Cerebellar nuclear complex (tissue), 1 donor: Measurements from ENCODE around the gene HOXA5.
A peak's percentile ranks its signal among the peaks of the same experiment; 100 is the strongest.

ENCODE experiments used
- DNase-seq, 2 experiments: peaks; one replicate each; lab custom pipeline; 2025; lab: John Stamatoyannopoulos, UW

Gene HOXA5

GRCh38 chr7:27170426-27171324, 27.2 kb upstream of the HOXA5 start:
- no peak for DNase-seq

DNA sequence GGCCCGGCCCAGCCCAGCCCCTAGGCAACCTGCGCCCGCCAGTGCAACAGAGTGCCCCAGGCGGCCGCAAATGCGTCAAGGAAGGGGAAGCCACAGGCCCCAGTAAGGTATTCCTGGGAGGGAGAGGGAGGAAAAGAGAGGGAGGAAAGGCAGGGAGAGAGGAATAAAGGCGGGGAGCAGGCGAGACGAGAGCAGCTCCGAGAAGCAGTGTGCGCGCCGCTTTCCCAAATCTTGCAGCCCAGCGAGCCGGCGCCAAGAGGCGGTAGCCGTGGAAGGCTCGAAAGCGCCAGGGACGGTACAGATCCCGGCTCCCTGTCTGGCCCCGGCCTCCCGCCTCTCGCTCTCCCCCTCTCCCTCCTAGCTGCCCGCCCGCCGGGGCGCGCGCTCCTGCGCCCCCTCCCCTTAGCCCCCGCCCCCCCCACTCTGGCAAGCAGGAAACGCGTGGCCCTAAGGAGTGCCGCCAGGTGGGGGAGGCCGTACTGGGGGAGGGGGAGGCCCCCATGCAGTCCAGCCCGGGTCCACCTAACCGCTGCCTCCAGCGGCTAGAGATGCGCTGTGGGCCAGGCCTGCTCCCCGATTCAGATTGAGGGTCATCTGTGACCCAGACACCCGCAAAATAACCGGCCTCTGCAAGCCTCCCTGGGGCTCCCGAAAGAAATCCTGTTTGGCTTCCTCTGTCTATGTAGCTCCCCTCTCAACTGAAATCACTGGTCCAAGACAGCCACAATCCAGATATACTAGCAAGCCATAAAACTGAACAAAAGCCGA, 26.4 kb upstream of the HOXA5 start:
- DNase-seq: no peak

- no peak for DNase-seq
Measured at GRCh38 chr7:27168265-27168947, 24.9 kb upstream of the HOXA5 start.

- no peak for DNase-seq
Measured at GRCh38 chr7:27167916-27168264, 24.4 kb upstream of the HOXA5 start.

GRCh38 chr7:27166531-27167505, 23.3 kb upstream of the HOXA5 start:
- no peak for DNase-seq

GRCh38 chr7:27165996-27166530, 22.6 kb upstream of the HOXA5 start:
- no peak for DNase-seq

- DNase-seq: no peak
Measured at GRCh38 chr7:27165089-27165995, 21.9 kb upstream of the HOXA5 start, which contains the start of gene HOXA9. Gene HOXA9 (minus strand): TSS chr7:27165537. CDS start chr7:27165457, 80 bp downstream.

- no peak for DNase-seq
Measured at GRCh38 chr7:27164367-27165088, 21.0 kb upstream of the HOXA5 start.

GRCh38 chr7:27164045-27164366, 20.5 kb upstream of the HOXA5 start:
- no peak for DNase-seq

DNA sequence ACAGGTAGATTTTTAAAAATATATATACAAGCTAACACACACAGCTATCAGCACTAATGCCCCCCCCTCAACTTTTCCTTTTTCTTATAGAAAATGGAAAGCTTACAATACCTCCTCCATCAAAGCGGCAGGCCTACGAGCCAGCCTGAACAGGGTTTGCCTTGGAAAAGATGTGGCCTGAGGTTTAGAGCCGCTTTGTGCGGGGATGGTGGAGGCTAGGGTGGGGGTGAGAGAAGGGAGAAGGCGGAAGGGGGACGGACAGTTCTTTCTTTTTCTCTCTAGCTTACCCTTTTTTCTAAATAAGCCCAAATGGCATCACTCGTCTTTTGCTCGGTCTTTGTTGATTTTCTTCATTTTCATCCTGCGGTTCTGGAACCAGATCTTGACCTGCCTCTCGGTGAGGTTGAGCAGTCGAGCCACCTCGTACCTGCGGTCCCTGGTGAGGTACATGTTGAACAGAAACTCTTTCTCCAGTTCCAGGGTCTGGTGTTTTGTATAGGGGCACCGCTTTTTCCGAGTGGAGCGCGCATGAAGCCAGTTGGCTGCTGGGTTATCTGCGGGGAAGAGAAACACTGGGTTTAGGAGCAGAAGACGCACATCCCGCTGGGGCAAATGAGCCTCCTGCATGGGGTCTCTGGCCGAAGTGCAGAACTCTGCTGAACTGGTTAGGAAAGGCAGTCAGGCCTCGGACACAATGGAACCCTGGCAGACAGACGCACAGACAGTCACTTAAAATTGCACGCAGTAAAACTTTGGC, 20.0 kb upstream of the HOXA5 start:
- DNase-seq: no peak

GRCh38 chr7:27162561-27163287, 19.2 kb upstream of the HOXA5 start:
- no peak for DNase-seq

DNA sequence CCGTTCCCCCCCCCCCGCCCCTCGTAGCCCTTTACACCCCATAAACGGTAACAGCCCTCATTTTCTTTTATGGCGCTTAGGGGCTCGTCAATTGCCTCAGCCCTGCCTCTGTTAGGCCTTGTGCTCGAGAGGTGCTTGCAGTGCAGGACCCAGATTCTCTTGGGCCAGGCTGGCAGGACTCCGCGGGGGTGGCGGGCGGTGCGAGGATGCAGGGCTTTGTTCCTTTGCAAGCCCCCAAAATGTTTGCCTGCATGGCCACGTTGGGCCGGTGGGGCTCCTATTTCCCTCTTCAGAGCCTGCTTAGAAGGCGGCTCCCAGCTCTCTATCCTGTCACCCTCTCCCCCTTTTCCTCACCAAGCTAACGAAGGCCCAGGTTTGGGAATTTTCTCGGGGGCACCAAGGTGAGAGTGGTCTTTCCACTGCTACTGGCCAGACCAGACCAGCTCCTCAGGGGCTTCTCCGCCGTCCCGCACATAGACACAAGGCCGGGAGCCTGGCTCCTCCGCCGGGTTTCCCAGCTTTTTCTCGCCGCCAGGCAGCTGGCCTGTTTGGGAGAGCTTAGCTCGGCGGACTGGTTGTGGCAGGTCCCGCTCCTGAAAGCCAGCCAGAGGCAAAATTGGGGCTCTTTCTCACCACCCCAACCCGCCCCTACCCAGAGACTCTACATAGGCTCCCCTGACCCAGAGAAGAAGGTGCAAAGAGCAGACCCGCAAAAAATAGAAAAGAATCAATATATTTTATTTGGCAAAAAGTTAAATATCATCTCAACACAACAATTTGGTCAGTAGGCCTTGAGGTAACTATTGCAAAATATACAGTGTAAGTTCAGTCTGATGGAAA, 18.5 kb upstream of the HOXA5 start:
- no peak for DNase-seq

- DNase-seq: no peak
Measured at GRCh38 chr7:27161214-27161720, 17.8 kb upstream of the HOXA5 start.

- peak in 1 of 2 experiments; percentile 15 for DNase-seq
Measured at GRCh38 chr7:27160546-27161213, 17.2 kb upstream of the HOXA5 start.

- DNase-seq: no peak
Measured at GRCh38 chr7:27160145-27160545, 16.7 kb upstream of the HOXA5 start.
